HEK293 (cell line): ENCODE measurements around the gene KLHL5.

Source experiments
- CTCF ChIA-PET: fragments of 350-600 bp; formaldehyde crosslinking; extraction: SDS; loops from one replicate; lab custom pipeline; 2021; ENCODE audit warnings: antibody characterized with exemption; lab: Yijun Ruan, JAX
- POLR2A ChIA-PET: fragments of 300-600 bp; formaldehyde crosslinking; extraction: SDS; loops from one replicate; lab custom pipeline; 2020; ENCODE audit warnings: antibody characterized with exemption, inconsistent platforms; lab: Yijun Ruan, JAX
- H3K27ac ChIP-seq: fragments of 200-500 bp; sonication (Bioruptor generic); 2 replicates; pipeline ENCODE4 v1.5.1; 2014; ENCODE audit warnings: low read depth, low read length, control low read depth, inconsistent platforms; ENCODE audit errors: extremely low read depth
- H3K36me3 ChIP-seq, 2 experiments: fragments of 200-500 bp in 1 of 2; sonication (Bioruptor generic) in 1 of 2; 1 replicate in 1 of 2; 2 replicates in 1 of 2; pipeline ENCODE4 v1.5.1; 2014 to 2017; ENCODE audit warnings: inconsistent platforms in 2 of 2, low read length in 2 of 2; ENCODE audit not compliant: control insufficient read depth in 2 of 2, insufficient read depth in 1 of 2
- H3K4me1 ChIP-seq: fragments of 200-500 bp; sonication (Bioruptor generic); 2 replicates; pipeline ENCODE4 v1.5.1; 2014; ENCODE audit warnings: mild to moderate bottlenecking, low read length, inconsistent platforms; ENCODE audit not compliant: control insufficient read depth, insufficient read depth
- H3K4me3 ChIP-seq: 2 replicates; pipeline ENCODE4 v1.5.1; 2011; ENCODE audit warnings: low read depth, mild to moderate bottlenecking, control low read depth, low read length, moderate library complexity
- H3K9me3 ChIP-seq: fragments of 200-500 bp; sonication (Bioruptor generic); 2 replicates; pipeline ENCODE4 v1.5.1; 2014; ENCODE audit warnings: low read depth, low read length, inconsistent platforms; ENCODE audit not compliant: control insufficient read depth, insufficient read depth
- BCL11A ChIP-seq: fragments of 450-650 bp; formaldehyde crosslinking; IDR thresholded peaks from 2 replicates; pipeline ENCODE4 v1.5.1; 2016; ENCODE audit warnings: low read depth, missing biosample characterization, missing genetic modification characterization
- SP3 ChIP-seq: fragments of 450-650 bp; formaldehyde crosslinking; IDR thresholded peaks from 2 replicates; pipeline ENCODE4 v1.5.1; 2016; ENCODE audit warnings: missing biosample characterization, missing genetic modification characterization
- ZBTB17 ChIP-seq: fragments of 450-650 bp; formaldehyde crosslinking; IDR thresholded peaks from 2 replicates; pipeline ENCODE4 v1.5.1; 2016; ENCODE audit warnings: missing biosample characterization, missing genetic modification characterization
- ZBTB7A ChIP-seq: fragments of 450-650 bp; formaldehyde crosslinking; IDR thresholded peaks from 2 replicates; pipeline ENCODE4 v1.5.1; 2016; ENCODE audit warnings: low read depth, missing biosample characterization, missing genetic modification characterization
- ZNF133 ChIP-seq: fragments of 450-650 bp; formaldehyde crosslinking; IDR thresholded peaks from 2 replicates; pipeline ENCODE4 v1.5.1; 2016; ENCODE audit warnings: missing biosample characterization, missing genetic modification characterization
- ZNF146 ChIP-seq: fragments of 450-650 bp; formaldehyde crosslinking; IDR thresholded peaks from 2 replicates; pipeline ENCODE4 v1.5.1; 2016; ENCODE audit warnings: missing biosample characterization, missing genetic modification characterization
- ZNF169 ChIP-seq: fragments of 450-650 bp; formaldehyde crosslinking; IDR thresholded peaks from 2 replicates; pipeline ENCODE4 v1.5.1; 2016; ENCODE audit warnings: missing biosample characterization, missing genetic modification characterization
- ZNF2 ChIP-seq: fragments of 450-650 bp; formaldehyde crosslinking; IDR thresholded peaks from 2 replicates; pipeline ENCODE4 v1.5.1; 2016; ENCODE audit warnings: missing biosample characterization, missing genetic modification characterization
- ZNF274 ChIP-seq, 2 experiments: fragments of 200-500 bp in 1 of 2; fragments of 450-650 bp in 1 of 2; sonication (Bioruptor generic) in 1 of 2; formaldehyde crosslinking in 1 of 2; IDR thresholded peaks; 2 replicates each; pipeline versions ENCODE4 v1.5.1 to v1.6.1; 2014 to 2016; ENCODE audit warnings: borderline replicate concordance in 1 of 2, inconsistent platforms in 1 of 2, low read length in 1 of 2, missing biosample characterization in 1 of 2, missing genetic modification characterization in 1 of 2
- ZNF514 ChIP-seq: fragments of 450-650 bp; formaldehyde crosslinking; IDR thresholded peaks from 2 replicates; pipeline ENCODE4 v1.5.1; 2016; ENCODE audit warnings: missing biosample characterization, missing genetic modification characterization
- ZNF792 ChIP-seq: fragments of 450-650 bp; formaldehyde crosslinking; IDR thresholded peaks from 2 replicates; pipeline ENCODE4 v1.5.1; 2016; ENCODE audit warnings: missing biosample characterization, missing genetic modification characterization

KLHL5 gene

GRCh38 chr4:39170301-39170700 is 108.3 kb downstream of the KLHL5 start:
- Histone ChIP-seq H3K36me3 (no peaks in the 10 kb centered on the region), H3K4me1 (no peaks in the 10 kb centered on the region), H3K4me3 (no peak overlapping the region), H3K27ac (no peak overlapping the region), H3K9me3 (no peaks in the 10 kb centered on the region)
- ChIA-PET POLR2A (no interaction called here), CTCF (no interaction called here)
- TF ChIP-seq ZBTB17 (tag by site-specific recombination) (no peak), ZNF514 (tag by site-specific recombination) (no peak), SP3 (tag by site-specific recombination) (no peak), ZNF792 (tag by site-specific recombination) (no peak), ZNF169 (tag by site-specific recombination) (no peak), ZNF133 (tag by site-specific recombination) (no peak), ZNF274 (IDR thresholded peaks at IDR 0.05; ENCODE audit: low read length) (no peak), ZNF274 (tag by site-specific recombination; IDR thresholded peaks at IDR 0.05; ENCODE audit: borderline replicate concordance) (no peak), ZBTB7A (tag by site-specific recombination) (no peak), ZNF146 (tag by site-specific recombination) (no peak), BCL11A (tag by site-specific recombination) (no peak), ZNF2 (tag by site-specific recombination) (no peak)
